GM21619 (cell line): Measurements from ENCODE around the gene AMBP.
"Not testable (repeated sequence)": the region's sequence is repeated elsewhere in the genome, so short reads cannot be mapped to it uniquely, and the experiment has no call there.

ENCODE experiments used
- ATAC-seq: cut with Tn5 transposase; IDR thresholded peaks from one replicate; pipeline ENCODE4 v1.9.1; 2021; ENCODE audit not compliant: unreplicated experiment

AMBP gene

DNA sequence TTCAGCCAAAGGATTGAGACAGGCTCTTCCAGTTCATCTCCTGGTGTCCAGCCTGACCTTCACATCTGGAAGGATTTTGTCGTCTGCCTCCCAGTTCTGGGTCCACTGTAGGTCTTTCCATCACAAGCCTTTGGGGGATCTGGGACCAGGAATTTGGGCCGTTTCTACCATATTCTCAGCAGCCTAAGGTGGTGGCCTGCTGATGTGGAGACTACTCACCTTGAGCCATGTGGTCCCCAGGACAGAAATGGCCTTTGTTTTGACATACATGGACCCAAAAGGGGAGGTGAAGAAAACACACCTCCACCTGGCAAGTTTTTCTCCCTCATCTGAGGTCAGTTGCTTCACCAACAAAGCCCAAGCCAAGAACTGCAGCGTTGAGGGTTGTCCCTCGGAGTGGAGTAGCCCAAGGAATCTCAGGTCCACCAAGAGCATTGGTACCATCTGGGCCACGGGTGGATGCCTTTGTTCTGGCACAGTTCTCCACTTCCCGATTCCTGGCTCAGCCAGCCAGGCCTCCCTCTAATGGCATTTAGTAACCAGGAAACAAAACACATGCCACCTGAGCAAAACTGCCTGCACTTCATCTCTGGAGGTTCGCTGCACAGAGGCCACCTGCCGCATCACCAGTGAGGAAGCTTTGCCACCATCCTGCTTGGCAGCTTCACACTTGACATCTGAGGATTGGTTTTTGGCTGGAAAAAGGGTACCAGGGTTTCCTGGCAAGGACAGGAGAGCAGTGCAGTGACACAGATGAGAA lies 24.7 kb downstream of the AMBP start:
- no peak for ATAC-seq

DNA sequence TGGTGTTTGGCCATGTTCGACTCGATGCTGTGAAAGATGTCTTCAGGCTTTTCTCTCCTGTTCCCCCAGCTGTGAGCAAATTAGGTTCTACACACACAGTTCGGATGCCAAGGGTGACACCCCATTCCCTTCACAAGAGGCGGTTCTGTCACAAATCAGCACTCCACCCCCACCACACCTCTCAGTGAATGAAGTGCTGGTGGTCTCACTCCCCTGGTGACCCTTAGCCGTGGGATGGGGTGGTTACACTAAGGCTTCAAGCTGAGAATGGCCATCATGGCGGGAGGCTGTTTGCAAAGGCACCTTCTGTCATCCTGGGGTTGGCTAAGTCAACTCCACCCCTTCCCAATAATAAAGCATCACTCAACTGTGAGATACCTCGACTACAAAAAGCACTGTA lies 26.4 kb downstream of the AMBP start:
- ATAC-seq, result no peak

DNA sequence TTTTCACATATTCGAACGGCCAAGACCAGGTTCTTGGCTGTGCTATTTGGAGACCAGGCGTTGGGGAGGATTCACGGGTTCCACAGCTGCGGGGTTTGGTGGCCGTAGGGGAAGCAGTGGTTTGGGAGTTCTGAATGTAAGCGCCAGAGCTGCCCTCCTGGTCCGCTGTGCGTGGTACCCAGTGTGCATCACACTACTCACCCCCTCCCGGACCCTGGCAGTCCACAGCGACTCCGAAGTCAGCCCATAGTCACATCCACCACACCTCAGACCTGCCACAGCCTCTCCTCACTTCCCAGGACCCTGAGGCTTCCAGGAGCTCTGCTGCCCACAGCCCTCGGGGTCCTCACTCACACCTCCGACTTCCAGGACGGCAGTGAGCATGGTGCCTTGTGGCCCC lies 26.8 kb downstream of the AMBP start:
- no peak for ATAC-seq

DNA sequence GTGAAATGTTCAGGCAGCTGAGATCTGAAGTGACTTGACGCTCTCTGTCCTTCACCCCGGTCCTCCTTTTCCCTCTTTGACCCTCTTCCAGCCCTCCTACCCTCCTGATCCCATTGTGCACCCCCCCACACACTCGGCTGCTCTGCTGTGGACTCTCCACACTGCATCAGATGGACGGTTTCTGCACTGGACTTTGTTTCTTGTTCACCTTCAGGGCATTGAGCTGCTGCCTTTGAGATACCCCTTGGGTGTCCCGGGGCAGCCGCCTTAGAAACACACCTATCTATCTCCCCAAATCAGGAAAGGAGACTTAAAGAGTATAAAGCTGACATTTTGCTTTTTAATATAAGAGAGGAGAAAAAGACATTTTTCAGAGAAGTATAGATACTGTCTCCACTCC lies 27.5 kb downstream of the AMBP start:
- no peak for ATAC-seq

DNA sequence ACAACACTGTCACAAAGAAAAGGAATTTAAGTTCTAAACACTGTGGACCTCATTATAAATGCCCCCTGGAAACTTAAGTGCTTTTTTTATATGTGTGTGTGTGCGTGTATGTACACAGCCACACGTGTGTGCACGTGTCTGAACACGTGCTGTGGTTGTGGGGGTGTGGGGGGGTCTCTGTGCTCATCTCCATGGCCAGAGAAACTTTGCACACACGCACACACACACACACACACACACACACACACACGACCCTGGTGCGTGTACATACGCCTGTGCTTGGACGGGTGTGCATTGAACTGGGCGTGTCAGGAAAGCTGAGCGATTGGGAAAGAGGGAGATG lies 27.9 kb downstream of the AMBP start:
- no peak for ATAC-seq

DNA sequence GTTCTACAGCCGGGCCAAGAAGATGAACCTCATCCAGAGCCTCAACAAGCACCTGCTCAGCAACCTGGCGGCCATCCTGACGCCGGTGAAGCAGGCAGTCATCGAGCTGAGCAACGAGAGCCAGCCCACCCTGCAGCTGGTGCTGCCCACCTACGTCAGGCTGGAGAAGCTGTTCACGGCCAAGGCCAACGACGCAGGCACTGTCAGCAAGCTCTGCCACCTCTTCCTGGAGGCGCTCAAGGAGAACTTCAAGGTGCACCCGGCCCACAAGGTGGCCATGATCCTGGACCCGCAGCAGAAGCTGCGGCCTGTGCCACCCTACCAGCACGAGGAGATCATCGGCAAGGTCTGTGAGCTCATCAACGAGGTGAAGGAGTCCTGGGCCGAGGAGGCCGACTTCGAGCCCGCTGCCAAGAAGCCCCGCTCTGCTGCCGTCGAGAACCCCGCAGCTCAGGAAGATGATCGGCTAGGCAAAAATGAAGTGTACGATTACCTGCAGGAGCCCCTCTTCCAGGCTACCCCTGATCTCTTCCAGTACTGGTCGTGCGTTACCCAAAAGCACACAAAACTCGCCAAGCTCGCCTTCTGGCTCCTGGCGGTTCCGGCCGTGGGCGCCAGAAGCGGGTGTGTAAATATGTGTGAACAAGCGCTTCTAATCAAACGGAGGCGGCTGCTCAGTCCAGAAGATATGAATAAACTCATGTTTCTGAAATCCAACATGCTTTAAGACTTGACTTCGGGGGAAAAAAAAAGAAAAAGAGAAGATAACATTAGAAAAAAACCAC lies 28.5 kb downstream of the AMBP start:
- ATAC-seq, result no peak

DNA sequence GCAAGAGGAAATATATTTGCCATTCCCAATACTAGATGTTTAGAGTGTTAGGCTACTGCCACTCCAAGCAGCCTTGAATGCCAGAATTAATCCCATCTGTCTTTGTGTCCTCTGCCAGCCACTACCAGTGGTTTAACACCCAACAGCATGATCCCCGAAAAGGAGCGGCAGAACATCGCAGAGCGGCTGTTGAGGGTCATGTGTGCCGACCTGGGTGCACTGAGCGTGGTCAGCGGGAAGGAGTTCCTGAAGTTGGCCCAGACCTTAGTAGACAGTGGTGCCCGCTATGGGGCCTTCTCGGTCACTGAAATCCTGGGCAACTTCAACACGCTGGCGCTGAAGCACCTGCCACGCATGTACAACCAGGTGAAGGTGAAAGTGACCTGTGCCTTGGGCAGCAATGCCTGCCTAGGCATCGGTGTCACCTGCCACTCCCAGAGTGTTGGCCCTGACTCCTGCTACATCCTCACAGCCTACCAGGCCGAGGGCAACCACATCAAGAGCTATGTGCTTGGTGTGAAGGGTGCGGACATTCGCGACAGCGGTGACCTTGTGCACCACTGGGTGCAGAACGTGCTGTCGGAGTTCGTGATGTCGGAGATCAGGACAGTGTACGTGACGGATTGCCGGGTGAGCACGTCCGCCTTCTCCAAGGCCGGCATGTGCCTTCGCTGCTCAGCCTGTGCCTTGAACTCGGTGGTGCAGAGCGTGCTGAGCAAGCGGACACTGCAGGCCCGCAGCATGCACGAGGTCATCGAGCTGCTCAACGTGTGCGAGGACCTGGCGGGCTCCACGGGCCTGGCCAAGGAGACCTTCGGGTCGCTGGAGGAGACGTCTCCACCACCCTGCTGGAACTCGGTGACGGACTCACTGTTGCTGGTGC lies 29.3 kb downstream of the AMBP start:
- no peak for ATAC-seq

DNA sequence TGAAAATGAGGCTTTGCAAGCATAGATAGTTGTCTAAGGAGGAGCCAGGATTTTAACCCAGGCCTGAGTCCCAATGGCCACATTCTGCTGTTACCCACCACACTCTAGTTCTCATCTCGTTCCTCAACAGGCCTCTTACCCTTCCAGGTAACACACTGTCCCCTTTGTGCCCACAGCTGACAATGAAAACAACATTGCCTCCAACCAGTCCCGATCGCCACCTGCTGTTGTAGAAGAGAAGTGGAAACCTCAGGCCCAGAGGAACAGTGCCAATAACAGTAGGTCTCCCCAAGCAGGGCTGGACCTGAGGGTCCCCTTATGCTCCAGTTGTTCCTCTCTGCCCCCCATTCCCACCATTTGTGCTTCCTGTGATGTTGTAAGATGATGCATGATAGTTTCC lies 30.4 kb downstream of the AMBP start:
- no peak for ATAC-seq

DNA sequence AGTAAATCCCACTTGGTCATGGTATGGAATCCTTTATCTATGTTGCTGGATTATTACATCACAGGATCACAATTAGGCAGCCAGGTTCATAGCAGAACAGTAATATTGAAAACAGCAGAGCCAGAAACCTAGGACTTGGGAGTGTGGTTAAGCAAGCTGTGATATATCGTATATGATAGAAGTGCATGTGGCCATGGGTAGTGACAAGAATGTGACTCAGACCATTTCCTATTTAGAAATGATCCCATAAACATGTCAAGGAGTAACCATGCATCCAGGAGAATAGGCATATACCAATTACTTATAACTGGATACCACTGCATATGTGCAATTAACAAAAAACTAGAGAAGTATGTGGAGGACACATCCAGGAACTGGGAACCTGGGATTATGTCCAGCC lies 31.2 kb downstream of the AMBP start:
- no peak for ATAC-seq

DNA sequence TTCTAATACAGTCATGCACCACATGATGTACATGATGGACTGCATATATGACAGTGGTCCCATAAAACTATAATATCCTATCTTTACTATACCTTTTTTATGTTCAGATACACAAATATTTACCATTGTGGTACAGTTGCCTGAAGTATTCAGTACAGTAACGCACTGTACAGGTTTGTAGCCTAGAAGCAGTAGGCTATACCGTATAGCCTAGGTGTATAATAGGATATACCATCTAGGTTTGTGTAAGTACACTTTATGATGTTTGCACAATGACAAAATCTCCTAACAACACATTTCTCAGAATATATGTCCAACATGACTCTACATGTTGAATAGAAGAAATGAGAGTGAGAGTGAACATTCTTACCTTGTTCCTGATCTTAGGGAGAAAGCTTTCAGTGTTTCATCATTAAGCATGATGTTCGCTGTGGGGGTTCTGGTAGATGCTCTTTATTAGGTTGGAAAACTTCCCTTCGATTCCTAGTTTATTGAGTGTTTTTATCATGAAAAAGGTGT lies 31.8 kb downstream of the AMBP start:
- no peak for ATAC-seq

DNA sequence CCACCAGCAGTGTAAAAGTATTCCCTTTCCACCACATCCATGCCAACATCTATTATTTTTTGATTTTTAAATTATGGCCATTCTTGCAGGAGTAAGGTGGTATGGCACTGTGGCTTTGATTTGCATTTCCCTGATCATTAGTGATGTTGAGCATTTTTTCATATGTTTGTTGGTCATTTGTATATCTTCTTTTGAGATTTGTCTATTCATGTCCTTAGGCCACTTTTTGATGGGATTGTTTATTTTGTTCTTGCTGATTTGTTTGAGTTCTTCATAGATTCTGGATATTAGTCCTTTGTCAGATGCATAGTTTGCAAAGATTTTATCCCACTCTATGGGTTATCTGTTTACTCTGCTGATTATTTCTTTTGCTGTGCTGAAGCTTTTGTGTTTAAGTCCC lies 34.4 kb downstream of the AMBP start:
- ATAC-seq, result not testable (repeated sequence)

DNA sequence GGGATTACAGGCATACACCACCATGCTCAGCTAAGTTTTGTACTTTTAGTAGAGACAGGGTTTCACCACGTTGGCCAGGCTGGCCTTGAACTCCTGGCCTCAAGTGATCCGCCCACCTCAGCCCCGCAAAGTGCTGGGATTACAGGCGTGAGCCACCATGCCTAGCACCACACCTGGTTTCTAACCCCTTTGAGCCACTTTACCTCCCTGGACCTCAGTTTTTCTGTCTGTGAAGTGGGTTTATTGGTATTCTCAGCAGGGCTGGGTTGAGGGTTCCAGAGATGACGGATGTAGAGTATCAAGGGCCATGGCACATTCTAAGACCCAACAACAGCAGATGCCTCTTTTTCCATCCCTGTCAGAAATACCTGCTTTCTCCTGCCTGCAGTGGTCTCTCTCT lies 38.6 kb downstream of the AMBP start:
- no peak for ATAC-seq

DNA sequence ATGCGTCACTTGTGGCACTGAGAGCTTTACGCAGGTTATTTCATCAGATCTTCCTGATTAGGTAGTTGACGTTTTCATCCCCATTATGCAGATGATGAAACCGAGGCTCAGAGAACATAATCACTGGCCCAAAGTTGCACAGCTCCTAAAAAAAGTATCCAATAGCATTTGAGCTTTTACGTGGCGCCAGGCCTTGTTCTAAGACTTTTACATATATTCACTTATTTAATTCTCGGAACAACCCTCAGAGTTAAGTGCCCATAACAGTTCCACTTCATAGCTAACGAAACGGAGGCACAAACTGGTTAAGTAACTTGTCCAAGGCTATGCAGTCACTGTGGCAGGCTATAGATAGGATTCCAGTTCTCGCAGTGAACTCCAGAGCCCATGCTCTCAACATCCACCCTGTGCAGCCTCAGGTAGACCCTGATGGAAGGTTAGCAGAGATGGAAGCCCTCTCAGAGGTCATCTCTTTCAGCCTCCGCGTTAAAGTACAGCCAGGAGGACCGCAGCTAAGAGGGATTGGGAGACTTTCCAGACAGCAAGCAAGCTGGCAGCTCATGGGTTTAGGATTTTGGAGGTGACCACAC lies 39.3 kb downstream of the AMBP start:
- no peak for ATAC-seq

DNA sequence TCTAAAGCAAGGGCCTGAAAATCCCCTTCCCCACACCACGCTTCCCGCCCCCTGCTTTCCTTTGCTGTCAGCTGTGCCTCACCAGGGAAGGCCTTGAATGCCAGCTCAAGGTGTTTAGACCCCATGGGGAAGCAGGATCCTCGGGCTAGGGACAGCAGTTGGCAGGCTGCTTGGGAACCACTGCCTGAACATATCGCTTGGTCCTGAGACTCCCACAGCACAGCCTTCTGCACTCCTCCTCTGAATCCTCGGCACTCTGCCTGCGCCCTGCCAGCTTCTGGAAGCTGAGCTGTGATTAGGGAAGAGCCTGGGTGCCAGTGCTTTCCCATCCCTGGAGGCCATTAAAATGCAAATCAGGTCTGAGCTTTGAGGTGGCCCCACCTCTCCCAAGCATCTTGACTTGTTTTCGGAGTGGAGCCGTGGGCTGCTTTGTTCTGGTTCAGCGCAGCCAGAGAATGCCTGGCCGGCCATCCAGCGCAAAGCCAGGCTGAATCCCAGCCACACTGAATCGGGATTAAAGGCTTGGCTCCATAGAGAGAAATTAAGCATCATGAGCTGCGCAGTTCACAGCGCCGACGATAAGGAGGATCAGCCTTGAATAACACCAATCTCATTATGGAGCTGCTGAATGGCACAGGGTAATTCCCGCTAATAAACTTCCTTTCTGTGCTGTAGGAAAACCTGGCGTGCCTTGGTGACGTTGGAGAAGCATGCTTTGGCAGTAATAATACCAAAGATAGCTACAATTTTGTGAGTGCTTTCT lies 40.0 kb downstream of the AMBP start:
- no peak for ATAC-seq

DNA sequence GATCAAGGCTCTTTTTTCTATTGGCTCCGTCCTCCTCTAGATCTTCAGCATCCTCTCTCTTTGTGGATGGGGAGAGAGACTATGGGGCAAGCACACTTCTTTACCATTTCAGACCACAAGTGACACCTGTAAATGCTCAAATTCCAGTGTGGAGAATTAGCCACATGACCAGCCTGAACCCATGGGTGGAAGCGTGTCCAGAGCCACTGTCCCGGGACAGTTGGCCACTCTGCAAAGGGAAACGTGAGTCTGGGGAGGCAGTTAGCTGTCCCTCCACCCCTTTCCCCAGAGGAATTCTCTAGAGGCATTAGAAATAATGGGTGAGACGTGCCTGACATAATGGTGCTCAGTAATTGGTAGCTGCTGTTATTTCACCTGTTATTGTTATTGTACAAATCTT lies 40.9 kb downstream of the AMBP start:
- no peak for ATAC-seq

DNA sequence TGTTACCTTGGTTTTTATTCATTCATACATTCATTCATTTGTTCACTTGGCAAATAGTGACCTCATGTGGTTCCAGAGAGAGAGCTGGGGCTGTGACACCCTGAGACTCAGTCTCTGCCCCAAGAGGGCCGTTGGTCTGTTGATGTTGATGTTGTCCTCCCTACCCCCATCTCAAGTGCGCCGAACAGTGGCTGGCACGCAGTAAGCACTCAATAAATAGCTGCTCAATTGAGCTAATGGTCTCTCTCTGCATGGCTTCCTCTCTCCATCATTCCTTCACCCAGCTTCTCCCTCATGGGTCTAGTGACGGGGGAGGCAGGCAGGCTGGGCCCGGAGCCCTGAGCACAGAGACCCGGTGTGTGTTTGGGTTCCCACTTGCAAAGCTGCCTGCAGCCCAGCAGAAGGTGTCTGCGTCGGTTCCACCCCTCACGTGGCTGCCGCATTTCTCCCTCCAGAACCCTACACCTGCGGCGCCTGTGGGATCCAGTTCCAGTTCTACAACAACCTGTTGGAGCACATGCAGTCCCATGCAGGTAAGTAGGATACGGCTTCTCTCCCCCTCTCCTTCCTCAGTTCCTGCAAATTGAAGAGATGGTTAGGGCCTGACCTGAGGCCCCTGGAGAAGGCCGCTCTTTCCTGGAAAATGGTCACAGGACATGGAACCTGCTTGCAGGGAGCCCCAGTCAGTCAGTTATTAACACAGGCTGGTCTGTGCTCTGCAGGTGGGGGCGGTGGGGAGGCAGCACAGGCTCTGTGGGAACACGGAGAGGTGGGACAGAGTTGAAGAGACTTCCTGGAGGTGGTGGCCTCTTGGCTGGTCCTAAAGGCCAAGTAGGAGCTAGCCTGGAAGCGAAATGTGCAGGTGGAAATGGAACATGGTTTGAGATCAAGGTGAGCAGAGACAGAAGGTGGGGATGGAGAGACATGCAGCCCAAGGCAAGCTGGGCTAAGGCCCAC lies 42.0 kb downstream of the AMBP start:
- ATAC-seq, result no peak

DNA sequence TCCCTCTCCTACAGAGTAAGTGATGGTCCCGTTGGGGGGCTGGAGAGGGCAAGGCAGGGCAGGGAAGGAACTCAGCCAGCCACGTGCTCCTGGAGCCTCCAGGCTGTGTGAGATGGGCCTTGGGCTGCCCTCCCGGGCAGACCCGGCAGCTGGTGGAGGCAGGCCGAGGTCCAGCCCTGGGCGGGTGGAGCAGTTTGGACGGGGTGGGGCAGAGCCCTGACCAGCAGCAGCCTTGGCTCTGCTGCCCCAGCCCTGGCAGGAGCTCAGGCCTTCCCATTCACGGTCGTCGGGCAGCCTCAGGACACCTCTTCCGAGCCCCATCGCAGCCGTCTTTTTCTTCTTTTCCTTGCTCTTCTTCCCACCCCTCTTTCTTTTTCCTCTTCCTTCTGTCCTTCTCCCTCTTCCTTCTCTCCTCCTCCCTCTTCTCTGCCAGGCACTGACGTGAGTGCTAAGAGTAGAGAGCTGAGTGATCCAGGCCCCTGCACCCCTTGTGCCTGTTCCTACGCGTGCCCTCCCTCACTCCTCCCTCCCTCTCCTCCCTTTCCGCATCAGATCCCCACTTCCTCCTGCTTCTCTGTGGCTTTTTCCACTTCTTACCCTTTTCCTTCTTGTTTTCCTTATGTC lies 42.8 kb downstream of the AMBP start:
- ATAC-seq, result no peak

DNA sequence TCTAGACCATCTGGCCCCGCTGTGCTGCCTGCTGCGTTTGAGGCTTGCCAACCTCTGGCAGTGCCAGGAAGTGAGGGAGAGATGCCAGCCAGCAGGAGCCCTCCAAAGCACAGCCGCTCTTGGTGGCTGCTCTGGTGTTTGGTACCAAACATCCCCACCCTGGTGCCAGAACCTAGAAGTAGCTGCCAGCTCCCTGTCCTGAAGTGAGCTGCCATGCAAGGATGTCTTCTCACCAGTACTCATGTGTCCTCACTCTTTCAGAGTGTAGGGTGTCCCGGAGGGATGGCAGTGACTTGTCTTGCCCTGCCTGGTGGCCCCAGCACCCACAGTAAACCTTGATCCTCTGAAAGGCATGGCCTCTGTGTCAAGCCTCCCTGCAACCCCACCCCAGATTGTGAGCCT lies 43.4 kb downstream of the AMBP start:
- no peak for ATAC-seq

DNA sequence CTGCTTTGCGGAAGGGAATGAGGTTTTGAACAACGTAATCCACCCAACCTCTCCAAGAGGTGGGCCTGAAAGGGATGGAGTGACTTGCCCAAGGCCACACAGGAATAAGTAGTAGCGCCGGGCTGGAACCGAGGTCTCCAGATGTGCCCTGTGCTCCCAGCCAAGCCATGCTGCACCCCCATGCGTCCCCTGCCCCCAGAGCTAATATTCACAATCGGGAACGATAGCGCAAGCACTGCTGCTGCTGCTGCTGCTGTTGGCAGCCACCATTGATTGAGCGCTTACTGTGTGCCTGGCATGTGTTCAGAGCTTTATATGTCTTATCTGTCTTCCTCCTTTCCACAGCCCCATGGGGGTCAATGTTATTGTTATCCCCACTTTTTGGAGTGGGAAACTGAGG lies 43.9 kb downstream of the AMBP start:
- ATAC-seq, result no peak
